ENCODE data around the gene XCL1. TPM values are rescaled to one million over a fixed set of nuclear protein-coding genes. Genes with fewer than 3 reads are reported as not detected.
A peak's percentile ranks its signal among the peaks of the same experiment; 100 is the strongest.

The XCL1 gene
- total RNA-seq, 2 experiments from 2014 or later, result not detected

- Mint-ChIP-seq H3K9me3 (no peaks in the 10 kb centered on the region), H3K27ac (no peak overlapping the region), H3K4me3 (no peak overlapping the region), H3K36me3 (ENCODE audit: low read depth) (no peaks in the 10 kb centered on the region), H3K4me1 (ENCODE audit: low read depth) (no peaks in the 10 kb centered on the region), H3K27me3 (ENCODE audit: low read depth) (no peaks in the 10 kb centered on the region)
- DNase-seq, result no peak
- intact Hi-C loops (cut with micrococcal nuclease), result no loop called here
- CTCF ChIA-PET, result interaction anchor here (1.4 kb wide), 1 partner anchor 10 kb away, joined by 3 read pairs; no protein-coding TSS in a partner anchor
These were observed 36.6 kb downstream of the XCL1 start for GRCh38 chr1:168613038-168613451.

DNA sequence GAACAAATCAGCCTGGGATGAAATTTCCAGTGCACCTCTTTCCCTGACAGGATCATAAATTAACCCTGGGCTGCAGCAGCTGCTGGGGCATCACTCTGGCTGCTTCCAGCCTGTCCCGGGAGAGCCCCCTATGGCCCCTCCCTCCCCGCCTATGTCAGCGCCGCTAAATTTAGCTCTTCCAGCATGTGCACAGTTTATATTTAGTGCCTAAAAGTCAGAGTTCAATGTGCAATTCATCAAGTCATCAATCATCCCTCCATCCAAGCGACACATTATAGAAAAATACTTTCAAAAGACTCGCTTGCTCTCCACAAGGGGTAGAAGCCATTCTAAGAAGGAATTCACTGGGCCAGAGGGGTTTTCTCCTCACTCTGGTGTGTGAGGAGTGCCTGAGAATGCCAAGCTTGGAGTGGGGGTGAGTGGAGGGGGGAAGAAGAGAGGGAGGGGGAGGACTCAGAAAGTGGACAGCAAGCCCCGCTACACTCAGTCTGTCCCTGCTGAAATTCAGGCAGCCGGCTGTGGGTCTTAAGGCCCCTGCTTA, 37.4 kb downstream of the XCL1 start:
- CTCF ChIA-PET, result interaction anchor here (1.3 kb wide), 1 partner anchor 11 kb away, joined by 3 read pairs; no protein-coding TSS in a partner anchor

GRCh38 chr1:168614235-168614634, 37.8 kb downstream of the XCL1 start:
- no peak overlapping the region for H3K27ac Mint-ChIP-seq
- no peaks in the 10 kb centered on the region for H3K36me3 Mint-ChIP-seq (ENCODE audit: low read depth)
- no peaks in the 10 kb centered on the region for H3K27me3 Mint-ChIP-seq (ENCODE audit: low read depth)
- intact Hi-C loops (cut with micrococcal nuclease), result no loop called here
- no peaks in the 10 kb centered on the region for H3K4me1 Mint-ChIP-seq (ENCODE audit: low read depth)
- CTCF ChIA-PET, result interaction anchor here (1.0 to 1.3 kb wide), 2 partner anchors 11 to 13 kb away, joined by 3 read pairs; no protein-coding TSS in a partner anchor
- no peak overlapping the region for H3K4me3 Mint-ChIP-seq
- no peaks in the 10 kb centered on the region for H3K9me3 Mint-ChIP-seq
- no peak for DNase-seq

More for the DNA sequence above, 37.4 kb downstream of the XCL1 start:
- H3K27ac Mint-ChIP-seq, result no peak overlapping the region
- intact Hi-C loops (cut with micrococcal nuclease), result no loop called here
- no peak overlapping the region for H3K4me3 Mint-ChIP-seq
- no peaks in the 10 kb centered on the region for H3K9me3 Mint-ChIP-seq
- no peak for DNase-seq
- no peaks in the 10 kb centered on the region for H3K36me3 Mint-ChIP-seq (ENCODE audit: low read depth)
- no peaks in the 10 kb centered on the region for H3K27me3 Mint-ChIP-seq (ENCODE audit: low read depth)
- H3K4me1 Mint-ChIP-seq (ENCODE audit: low read depth), result no peaks in the 10 kb centered on the region

GRCh38 chr1:168615965-168616364, 39.6 kb downstream of the XCL1 start:
- H3K27me3 Mint-ChIP-seq (ENCODE audit: low read depth), result no peaks in the 10 kb centered on the region
- no peaks in the 10 kb centered on the region for H3K9me3 Mint-ChIP-seq
- no peak overlapping the region for H3K27ac Mint-ChIP-seq
- no peaks in the 10 kb centered on the region for H3K36me3 Mint-ChIP-seq (ENCODE audit: low read depth)
- intact Hi-C loops (cut with micrococcal nuclease), result no loop called here
- H3K4me1 Mint-ChIP-seq (ENCODE audit: low read depth), result no peaks in the 10 kb centered on the region
- CTCF ChIA-PET, result no interaction called here
- no peak for DNase-seq
- no peak overlapping the region for H3K4me3 Mint-ChIP-seq

GRCh38 chr1:168617974-168618750, 41.8 kb downstream of the XCL1 start:
- no peaks in the 10 kb centered on the region for H3K9me3 Mint-ChIP-seq
- no peaks in the 10 kb centered on the region for H3K36me3 Mint-ChIP-seq (ENCODE audit: low read depth)

DNA sequence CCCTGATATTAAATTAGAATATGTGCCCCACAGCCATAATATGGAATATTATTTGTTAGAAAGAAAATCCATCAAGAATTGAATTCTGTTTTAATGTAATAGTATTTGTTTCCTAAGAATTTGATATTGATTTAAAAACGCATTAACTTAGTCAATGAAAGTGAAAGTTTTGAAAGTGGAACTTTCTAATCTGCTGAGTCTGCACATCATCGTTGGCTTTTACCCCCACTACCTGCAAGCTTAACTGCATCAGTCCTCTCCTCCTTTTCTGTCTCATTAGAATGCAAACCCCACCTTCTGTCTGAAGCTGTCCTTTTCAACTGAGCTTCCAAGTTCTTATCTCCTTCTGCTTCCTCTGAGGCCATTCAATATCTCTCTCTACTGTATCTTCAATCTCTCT, 42.5 kb downstream of the XCL1 start:
- CTCF ChIA-PET, result interaction anchor here (0.8 kb wide), 1 partner anchor 53 kb away, joined by 3 read pairs; no protein-coding TSS in a partner anchor
- Mint-ChIP-seq H3K4me3 (no peak overlapping the region), H3K27ac (no peak overlapping the region), H3K27me3 (ENCODE audit: low read depth) (no peaks in the 10 kb centered on the region), H3K36me3 (ENCODE audit: low read depth) (no peaks in the 10 kb centered on the region), H3K4me1 (ENCODE audit: low read depth) (no peaks in the 10 kb centered on the region), H3K9me3 (no peaks in the 10 kb centered on the region)
- intact Hi-C loops (cut with micrococcal nuclease), result no loop called here
- DNase-seq, result no peak

More at GRCh38 chr1:168617974-168618750, 41.8 kb downstream of the XCL1 start:
- no peak for DNase-seq
- Mint-ChIP-seq H3K27ac (no peak overlapping the region), H3K27me3 (ENCODE audit: low read depth) (no peaks in the 10 kb centered on the region), H3K4me3 (no peak overlapping the region), H3K4me1 (ENCODE audit: low read depth) (no peaks in the 10 kb centered on the region)
- intact Hi-C loops (cut with micrococcal nuclease), result no loop called here
- CTCF ChIA-PET, result interaction anchor here (0.7 to 1.2 kb wide), 4 partner anchors 11 to 53 kb away, joined by 3 read pairs; no protein-coding TSS in a partner anchor

DNA sequence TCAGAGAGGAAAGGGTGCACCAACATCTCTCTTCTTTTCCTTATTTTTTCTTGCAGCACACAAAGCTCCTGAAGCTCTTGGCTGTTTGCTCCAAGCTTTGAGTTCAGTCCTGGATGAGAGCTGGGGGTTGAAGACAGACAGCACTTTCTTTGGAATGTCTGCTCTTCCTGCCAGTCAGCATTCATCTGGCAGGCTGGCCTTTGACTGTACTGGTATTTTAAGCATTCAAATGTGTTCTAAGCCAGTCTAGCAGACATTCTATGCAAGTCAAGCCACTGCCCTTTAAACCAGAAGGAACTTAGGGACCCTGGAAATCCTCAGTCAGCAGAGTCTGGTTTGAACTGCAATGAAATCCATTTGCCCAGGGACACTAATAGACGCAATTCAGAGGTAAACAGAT, 45.0 kb downstream of the XCL1 start:
- no peak overlapping the region for H3K27ac Mint-ChIP-seq
- CTCF ChIA-PET, result no interaction called here

DNA sequence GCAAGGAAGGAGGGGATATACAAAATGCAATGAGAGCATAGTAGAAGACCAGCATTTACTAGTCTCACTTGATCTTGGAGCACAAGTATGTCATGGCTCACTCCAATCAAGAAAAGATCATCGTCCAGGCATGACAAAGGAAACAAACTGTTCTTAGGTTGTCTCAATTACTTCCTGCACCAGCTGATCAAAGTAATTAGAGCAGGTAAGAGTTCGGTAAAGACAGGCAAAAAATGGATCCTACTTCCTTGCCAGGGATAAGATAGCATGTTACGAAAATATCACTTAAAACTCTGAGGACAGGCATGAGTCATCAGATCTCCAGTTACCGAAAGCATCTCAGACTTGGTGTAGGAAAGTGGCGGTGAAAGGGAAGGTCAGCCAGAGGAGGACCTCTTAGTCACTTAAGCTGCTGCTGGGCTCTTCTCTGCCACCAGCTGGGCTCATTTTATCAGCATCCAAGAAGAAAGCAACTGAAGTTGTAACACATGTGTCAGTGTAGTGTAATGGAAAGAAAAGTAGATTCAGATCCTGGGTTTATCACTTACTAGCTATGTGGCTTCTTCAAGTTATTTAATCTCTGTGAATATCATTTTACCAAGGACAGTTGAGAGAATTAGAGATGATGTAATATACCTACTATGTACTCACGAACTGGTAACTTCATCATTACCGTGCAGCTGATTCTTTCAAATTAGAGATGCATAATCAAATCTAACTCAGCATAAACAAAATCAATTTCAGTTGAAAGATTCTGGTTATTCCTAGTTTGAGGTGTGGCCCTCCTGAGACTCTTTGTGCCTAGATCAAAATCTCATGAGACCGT, 46.8 kb downstream of the XCL1 start:
- Mint-ChIP-seq H3K27me3 (ENCODE audit: low read depth) (peaks cover 3% of the 10 kb centered on the region), H3K36me3 (ENCODE audit: low read depth) (no peaks in the 10 kb centered on the region), H3K27ac (no peak overlapping the region), H3K4me3 (no peak overlapping the region), H3K9me3 (no peaks in the 10 kb centered on the region), H3K4me1 (ENCODE audit: low read depth) (no peaks in the 10 kb centered on the region)
- intact Hi-C loops (cut with micrococcal nuclease), result no loop called here
- DNase-seq, result no peak
- CTCF ChIA-PET, result interaction anchor here (0.6 kb wide), 1 partner anchor 280 kb away, joined by 4 read pairs; no protein-coding TSS in a partner anchor

More for the DNA sequence above, 45.0 kb downstream of the XCL1 start:
- Mint-ChIP-seq H3K27me3 (ENCODE audit: low read depth) (no peaks in the 10 kb centered on the region), H3K9me3 (no peaks in the 10 kb centered on the region), H3K36me3 (ENCODE audit: low read depth) (no peaks in the 10 kb centered on the region), H3K4me3 (no peak overlapping the region), H3K4me1 (ENCODE audit: low read depth) (no peaks in the 10 kb centered on the region)
- no peak for DNase-seq
- intact Hi-C loops (cut with micrococcal nuclease), result no loop called here

GRCh38 chr1:168623831-168624230, 47.4 kb downstream of the XCL1 start:
- Mint-ChIP-seq H3K27ac (no peak overlapping the region), H3K4me3 (no peak overlapping the region), H3K36me3 (ENCODE audit: low read depth) (no peaks in the 10 kb centered on the region), H3K27me3 (ENCODE audit: low read depth) (peaks cover 3% of the 10 kb centered on the region), H3K9me3 (no peaks in the 10 kb centered on the region), H3K4me1 (ENCODE audit: low read depth) (peaks cover 3% of the 10 kb centered on the region)
- no peak for DNase-seq
- CTCF ChIA-PET, result no interaction called here
- intact Hi-C loops (cut with micrococcal nuclease), result no loop called here

DNA sequence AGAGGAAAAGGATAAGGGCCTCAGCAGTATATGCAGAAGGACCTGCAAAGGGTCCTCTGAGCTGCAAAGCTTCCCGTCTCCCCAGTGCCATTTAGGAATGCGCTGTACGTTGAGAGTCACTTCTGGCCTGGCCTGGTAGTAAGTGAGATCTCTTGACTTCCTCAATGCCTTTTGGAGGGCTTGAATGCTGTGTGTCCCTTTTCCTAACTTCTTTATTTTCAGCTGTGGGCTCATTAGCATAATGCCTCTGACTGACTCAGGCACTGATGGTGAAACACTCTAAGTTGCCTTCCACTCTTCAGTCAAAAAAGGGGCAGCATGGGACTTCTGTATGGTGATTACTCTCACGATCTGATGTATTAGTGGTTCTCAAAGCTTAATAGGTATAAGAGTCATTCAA, 49.9 kb downstream of the XCL1 start:
- Mint-ChIP-seq H3K4me1 (ENCODE audit: low read depth) (peaks cover 8% of the 10 kb centered on the region), H3K27me3 (ENCODE audit: low read depth) (peaks cover 3% of the 10 kb centered on the region), H3K4me3 (no peak overlapping the region), H3K9me3 (no peaks in the 10 kb centered on the region), H3K36me3 (ENCODE audit: low read depth) (no peaks in the 10 kb centered on the region), H3K27ac (no peak overlapping the region)
- intact Hi-C loops (cut with micrococcal nuclease), result no loop called here
- CTCF ChIA-PET, result no interaction called here
- DNase-seq, result no peak

DNA sequence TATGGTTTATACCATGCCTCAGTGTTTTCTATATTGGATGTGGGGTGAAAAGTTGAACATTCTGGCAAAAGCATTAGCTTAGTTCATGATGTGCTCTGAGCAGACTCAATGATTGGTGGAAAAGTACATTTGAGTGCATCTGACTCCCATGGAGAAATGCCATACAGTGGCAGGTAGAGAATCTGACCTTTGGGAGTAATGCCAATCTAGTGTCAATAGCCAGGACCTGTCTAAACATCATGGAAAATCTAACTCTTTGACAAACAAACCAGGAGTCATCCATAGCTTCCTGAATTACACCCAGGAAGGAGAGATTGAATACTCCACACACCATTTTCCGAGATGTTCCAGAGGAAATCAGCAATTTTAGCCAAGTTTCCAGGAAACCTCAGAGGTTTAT, 51.0 kb downstream of the XCL1 start:
- intact Hi-C loops (cut with micrococcal nuclease), result no loop called here
- no peak for DNase-seq
- Mint-ChIP-seq H3K27me3 (ENCODE audit: low read depth) (peaks cover 8% of the 10 kb centered on the region), H3K4me1 (ENCODE audit: low read depth) (peaks cover 8% of the 10 kb centered on the region), H3K36me3 (ENCODE audit: low read depth) (no peaks in the 10 kb centered on the region), H3K4me3 (no peak overlapping the region), H3K9me3 (no peaks in the 10 kb centered on the region), H3K27ac (no peak overlapping the region)
- CTCF ChIA-PET, result interaction anchor here (0.9 kb wide), 1 partner anchor 13 kb away, joined by 3 read pairs; no protein-coding TSS in a partner anchor

GRCh38 chr1:168628807-168629206, 52.4 kb downstream of the XCL1 start:
- Mint-ChIP-seq H3K9me3 (no peaks in the 10 kb centered on the region), H3K4me3 (no peak overlapping the region), H3K27ac (no peak overlapping the region), H3K4me1 (ENCODE audit: low read depth) (peaks cover 8% of the 10 kb centered on the region), H3K27me3 (ENCODE audit: low read depth) (peaks cover 10% of the 10 kb centered on the region), H3K36me3 (ENCODE audit: low read depth) (no peaks in the 10 kb centered on the region)
- CTCF ChIA-PET, result no interaction called here
- intact Hi-C loops (cut with micrococcal nuclease), result loop anchor here (2.0 kb wide), 1 partner anchor 510 kb away; no protein-coding TSS in a partner anchor
- DNase-seq, result peak; percentile 29

All from activated naive CD4-positive, alpha-beta T cell treated with anti-CD3 and anti-CD28 coated beads for 36 hours (primary cell).